Chondrocyte (in vitro differentiated cells): ENCODE measurements around the gene WWOX. TPM values are rescaled to one million over a fixed set of nuclear protein-coding genes. Genes with fewer than 3 reads are reported as not detected.
A peak's percentile ranks its signal among the peaks of the same experiment; 100 is the strongest.

Source experiments
- DNase-seq: peaks from one replicate; pipeline ENCODE4 v3.0.0; 2021; ENCODE audit warnings: mixed read lengths, low spot score
- H3K27ac Mint-ChIP-seq: one replicate; pipeline ENCODE4 v1.8.0; 2021; ENCODE audit warnings: mild to moderate bottlenecking, moderate library complexity, mixed read lengths; ENCODE audit not compliant: unreplicated experiment
- H3K27me3 Mint-ChIP-seq: 2 replicates; pipeline ENCODE4 v1.8.0; 2021; ENCODE audit warnings: low read depth, mixed read lengths
- H3K36me3 Mint-ChIP-seq: 2 replicates; pipeline ENCODE4 v1.8.0; 2021; ENCODE audit warnings: low read depth, mixed read lengths
- H3K4me1 Mint-ChIP-seq: 2 replicates; pipeline ENCODE4 v1.8.0; 2021; ENCODE audit warnings: low read depth, mild to moderate bottlenecking, mixed read lengths
- H3K4me3 Mint-ChIP-seq: one replicate; pipeline ENCODE4 v1.8.0; 2021; ENCODE audit warnings: mild to moderate bottlenecking, moderate library complexity, mixed read lengths; ENCODE audit not compliant: unreplicated experiment
- H3K9me3 Mint-ChIP-seq: 2 replicates; pipeline ENCODE4 v1.8.0; 2021; ENCODE audit warnings: low read depth, mixed read lengths
- total RNA-seq: library from RNA; stranded (reverse); gene quantifications from 3 replicates; pipeline ENCODE4 v1.2.1, GENCODE V29; 2021
- TF ChIP-seq, protein P1 (sequence below): fragments of 200-600 bp; sonication (generic); IDR thresholded peaks from 2 replicates; pipeline ENCODE4 v1.5.0; 2021; ENCODE audit warnings: antibody characterized with exemption, mild to moderate bottlenecking, moderate library complexity

WWOX gene
- total RNA-seq, 1 donor from 2014 or later = 12.1 TPM

DNA sequence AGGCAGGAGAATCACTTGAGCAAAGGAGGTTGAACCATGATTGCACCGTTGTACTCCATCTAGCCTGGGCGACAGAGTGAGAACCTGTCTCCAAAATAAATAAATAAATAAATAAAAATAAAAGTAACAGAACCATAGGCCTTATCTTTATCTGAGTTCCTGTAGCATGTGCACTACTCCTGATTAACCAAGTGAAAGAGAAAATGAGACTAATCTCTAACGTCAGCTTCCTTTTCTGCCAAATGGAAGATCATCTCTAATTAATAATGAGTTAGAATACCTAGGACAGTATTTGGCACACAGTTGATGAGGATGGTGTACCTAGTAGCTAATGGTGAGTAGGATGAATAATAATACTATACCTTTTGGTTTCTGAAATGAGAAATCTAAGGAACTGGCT lies 520.4 kb downstream of the WWOX start:
- Mint-ChIP-seq H3K9me3 (peaks cover 11% of the 10 kb centered on the region), H3K4me3 (no peak overlapping the region), H3K4me1 (peaks cover 11% of the 10 kb centered on the region), H3K27me3 (no peaks in the 10 kb centered on the region), H3K27ac (no peak overlapping the region), H3K36me3 (no peaks in the 10 kb centered on the region)
- no peak for DNase-seq
- TF ChIP-seq, protein P1, sequence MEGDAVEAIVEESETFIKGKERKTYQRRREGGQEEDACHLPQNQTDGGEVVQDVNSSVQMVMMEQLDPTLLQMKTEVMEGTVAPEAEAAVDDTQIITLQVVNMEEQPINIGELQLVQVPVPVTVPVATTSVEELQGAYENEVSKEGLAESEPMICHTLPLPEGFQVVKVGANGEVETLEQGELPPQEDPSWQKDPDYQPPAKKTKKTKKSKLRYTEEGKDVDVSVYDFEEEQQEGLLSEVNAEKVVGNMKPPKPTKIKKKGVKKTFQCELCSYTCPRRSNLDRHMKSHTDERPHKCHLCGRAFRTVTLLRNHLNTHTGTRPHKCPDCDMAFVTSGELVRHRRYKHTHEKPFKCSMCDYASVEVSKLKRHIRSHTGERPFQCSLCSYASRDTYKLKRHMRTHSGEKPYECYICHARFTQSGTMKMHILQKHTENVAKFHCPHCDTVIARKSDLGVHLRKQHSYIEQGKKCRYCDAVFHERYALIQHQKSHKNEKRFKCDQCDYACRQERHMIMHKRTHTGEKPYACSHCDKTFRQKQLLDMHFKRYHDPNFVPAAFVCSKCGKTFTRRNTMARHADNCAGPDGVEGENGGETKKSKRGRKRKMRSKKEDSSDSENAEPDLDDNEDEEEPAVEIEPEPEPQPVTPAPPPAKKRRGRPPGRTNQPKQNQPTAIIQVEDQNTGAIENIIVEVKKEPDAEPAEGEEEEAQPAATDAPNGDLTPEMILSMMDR = no peak

DNA sequence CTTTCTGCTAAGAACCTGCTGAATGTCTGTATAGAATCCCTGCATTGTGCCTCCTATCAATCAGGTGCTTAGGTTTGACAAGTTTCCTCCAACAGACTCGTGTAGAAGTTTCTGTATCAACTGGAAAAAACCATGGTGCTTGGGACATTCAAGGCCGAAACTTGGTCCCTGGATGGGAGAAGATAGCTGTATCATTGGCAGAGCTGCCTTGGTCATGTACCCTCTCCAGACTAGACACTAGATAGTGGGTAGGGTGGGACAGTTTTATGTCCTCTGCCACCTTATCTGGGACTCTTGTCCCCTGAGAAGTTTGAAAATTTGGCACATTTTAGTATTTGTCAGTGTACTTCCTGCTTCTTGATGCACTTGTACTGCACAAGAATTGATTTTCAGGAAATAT lies 520.8 kb downstream of the WWOX start:
- no peak overlapping the region for H3K4me3 Mint-ChIP-seq
- TF ChIP-seq, protein P1 = no peak

DNA sequence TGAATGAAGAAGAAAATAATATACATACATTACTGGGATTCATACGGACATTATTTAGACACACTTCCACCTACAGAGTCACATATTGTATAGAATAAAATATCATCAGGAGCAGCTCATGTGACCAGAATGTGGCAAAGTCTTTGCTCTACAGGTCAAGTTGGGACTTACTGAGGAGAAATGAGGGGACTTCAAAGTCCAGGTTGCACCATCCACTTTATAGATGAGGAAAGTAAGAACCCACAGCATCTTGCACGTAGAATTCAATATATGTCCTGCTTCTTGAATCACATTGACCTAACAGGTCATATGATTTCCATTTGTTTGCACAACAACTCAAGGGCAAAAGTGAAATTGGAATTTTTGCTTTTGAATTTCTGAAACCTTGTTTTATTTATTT lies 524.3 kb downstream of the WWOX start:
- no peaks in the 10 kb centered on the region for H3K27me3 Mint-ChIP-seq
- H3K27ac Mint-ChIP-seq = no peak overlapping the region
- TF ChIP-seq, protein P1 = no peak
- no peaks in the 10 kb centered on the region for H3K36me3 Mint-ChIP-seq
- DNase-seq = no peak
- peaks cover 21% of the 10 kb centered on the region for H3K4me1 Mint-ChIP-seq
- no peak overlapping the region for H3K4me3 Mint-ChIP-seq
- H3K9me3 Mint-ChIP-seq = peaks cover 11% of the 10 kb centered on the region

More for the DNA sequence above, 520.8 kb downstream of the WWOX start:
- DNase-seq = no peak
- Mint-ChIP-seq H3K27ac (no peak overlapping the region), H3K9me3 (peaks cover 11% of the 10 kb centered on the region), H3K36me3 (no peaks in the 10 kb centered on the region), H3K27me3 (no peaks in the 10 kb centered on the region), H3K4me1 (peaks cover 13% of the 10 kb centered on the region)

DNA sequence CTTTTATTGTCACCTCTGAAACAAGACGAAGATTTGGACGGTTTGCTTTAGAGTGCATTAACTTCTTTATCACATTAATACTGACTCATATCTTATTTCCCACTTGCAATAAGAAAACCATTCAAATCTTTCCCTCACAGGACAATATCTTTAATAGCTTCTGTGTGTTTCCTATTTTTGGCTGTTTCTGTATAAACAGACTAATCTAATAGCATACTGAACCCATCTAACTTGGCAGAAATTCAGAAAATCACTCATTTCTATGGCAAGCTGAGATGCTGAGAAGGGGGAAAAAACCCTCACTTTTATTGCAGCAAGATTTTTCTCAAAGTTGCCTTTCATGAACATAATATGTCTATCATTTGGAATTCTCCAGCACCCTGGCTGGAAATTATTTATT lies 524.9 kb downstream of the WWOX start:
- no peak overlapping the region for H3K27ac Mint-ChIP-seq
- H3K27me3 Mint-ChIP-seq = no peaks in the 10 kb centered on the region
- no peak for DNase-seq
- no peaks in the 10 kb centered on the region for H3K36me3 Mint-ChIP-seq
- H3K9me3 Mint-ChIP-seq = peaks cover 11% of the 10 kb centered on the region
- TF ChIP-seq, protein P1 = no peak
- H3K4me3 Mint-ChIP-seq = no peak overlapping the region
- peaks cover 27% of the 10 kb centered on the region for H3K4me1 Mint-ChIP-seq

DNA sequence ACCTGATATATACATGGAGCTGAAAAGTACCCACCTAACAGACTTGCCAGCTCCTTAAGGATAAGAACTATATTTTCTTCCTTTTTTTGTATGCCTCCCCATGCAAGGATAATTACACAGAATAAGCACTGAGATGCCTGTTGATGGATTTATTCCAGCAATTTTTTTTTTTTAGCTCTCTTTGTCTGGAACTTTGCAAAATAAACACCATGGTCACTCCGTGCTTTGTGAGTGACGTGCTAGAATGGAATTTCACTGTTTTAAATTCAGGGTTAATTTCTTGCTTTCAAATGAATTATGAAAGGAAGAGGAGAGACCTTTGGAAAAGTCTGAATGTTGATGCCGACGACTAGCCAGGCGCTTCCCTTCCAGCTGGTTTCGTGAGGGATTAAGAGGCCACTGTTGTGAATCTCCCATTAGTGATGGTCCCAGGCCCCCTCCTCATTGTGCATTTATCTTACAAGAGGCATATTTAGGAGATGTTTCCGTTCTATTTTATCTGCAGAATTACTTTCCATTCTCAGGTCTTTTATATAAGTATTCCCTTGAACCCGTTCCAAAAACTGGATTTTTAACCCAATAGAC lies 529.1 kb downstream of the WWOX start:
- Mint-ChIP-seq H3K27me3 (no peaks in the 10 kb centered on the region), H3K36me3 (no peaks in the 10 kb centered on the region), H3K27ac (peak overlapping the region; percentile 93), H3K4me3 (peak overlapping the region; percentile 47), H3K9me3 (peaks cover 3% of the 10 kb centered on the region), H3K4me1 (peaks cover 33% of the 10 kb centered on the region)
- no peak for DNase-seq
- TF ChIP-seq, protein P1 = no peak
